Activated CD4-positive, alpha-beta T cell treated with anti-CD3 and anti-CD28 coated beads for 1 hour (primary cell): Measurements from ENCODE around the gene GCNT1.
"Not testable (repeated sequence)": the region's sequence is repeated elsewhere in the genome, so short reads cannot be mapped to it uniquely, and the experiment has no call there.

Source experiments
- DNase-seq: peaks from one replicate; pipeline ENCODE4 v3.0.0-alpha.2; 2020

GCNT1 gene

GRCh38 chr9:76444322-76444929 is 14.6 kb upstream of the GCNT1 start:
- DNase-seq: no peak

DNA sequence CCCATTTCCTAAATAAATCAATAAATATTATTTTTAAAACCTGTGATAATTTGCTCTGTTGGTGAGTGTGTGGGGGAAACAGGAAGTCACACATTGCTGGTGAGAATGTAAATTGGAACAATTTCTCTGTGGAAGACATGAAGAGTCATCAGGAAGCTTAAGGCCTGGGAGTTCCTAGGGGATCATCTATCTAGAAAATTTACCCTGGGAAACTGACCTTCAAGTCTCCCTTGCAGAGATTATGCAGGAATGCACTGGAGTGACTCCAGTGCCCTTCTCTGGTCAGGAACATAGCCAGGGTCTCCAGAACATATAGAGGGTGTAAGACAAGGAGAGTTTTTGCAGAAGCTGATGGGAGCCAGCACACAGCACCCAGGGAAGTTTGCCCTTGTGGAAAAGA is 13.0 kb upstream of the GCNT1 start:
- DNase-seq: no peak

GRCh38 chr9:76448501-76448900 is 10.5 kb upstream of the GCNT1 start:
- no peak for DNase-seq

GRCh38 chr9:76451234-76451633 is 7.7 kb upstream of the GCNT1 start:
- DNase-seq: no peak

- no peak for DNase-seq
These were observed 6.1 kb upstream of the GCNT1 start for GRCh38 chr9:76452839-76453238.

DNA sequence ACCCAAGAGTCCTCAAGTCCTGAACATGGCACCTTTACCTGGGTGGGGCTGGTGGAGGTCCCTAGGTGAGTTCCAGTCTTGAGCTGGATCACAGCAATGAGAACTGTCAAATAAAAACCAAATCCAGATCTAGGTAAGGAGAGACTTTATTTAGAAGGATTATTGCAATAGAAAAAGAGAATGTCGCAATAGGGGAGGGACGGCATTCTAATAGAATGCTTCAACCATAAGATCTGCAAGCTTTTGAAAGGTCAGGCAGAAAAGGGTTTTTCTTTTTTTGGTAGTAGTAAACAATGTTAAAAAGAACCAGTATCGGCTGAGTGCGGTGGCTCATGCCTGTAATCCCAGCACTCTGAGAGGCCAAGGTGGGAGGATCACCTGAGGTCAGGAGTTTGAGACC is 5.2 kb upstream of the GCNT1 start:
- no peak for DNase-seq

DNA sequence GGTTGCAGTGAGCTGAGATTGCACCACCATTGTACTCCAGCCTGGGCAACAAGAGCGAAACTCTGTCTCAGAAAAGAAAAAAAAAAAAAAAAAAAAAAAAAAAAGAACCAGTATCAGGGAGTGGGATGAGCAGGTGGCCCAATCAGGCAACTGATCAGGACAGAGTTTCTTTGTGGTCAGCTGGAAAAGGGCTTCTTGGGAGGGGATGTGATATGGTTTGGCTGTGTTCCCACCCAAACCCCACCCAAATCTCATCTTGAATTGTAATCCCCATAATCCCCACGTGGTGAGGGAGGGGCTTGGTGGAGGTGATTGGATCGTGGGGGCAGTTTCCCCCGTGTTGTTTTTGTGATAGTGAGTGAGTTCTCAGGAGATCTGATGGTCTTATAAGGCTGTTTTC is 4.7 kb upstream of the GCNT1 start:
- DNase-seq: no peak

GRCh38 chr9:76456202-76456926 is 2.6 kb upstream of the GCNT1 start:
- no peak for DNase-seq

DNA sequence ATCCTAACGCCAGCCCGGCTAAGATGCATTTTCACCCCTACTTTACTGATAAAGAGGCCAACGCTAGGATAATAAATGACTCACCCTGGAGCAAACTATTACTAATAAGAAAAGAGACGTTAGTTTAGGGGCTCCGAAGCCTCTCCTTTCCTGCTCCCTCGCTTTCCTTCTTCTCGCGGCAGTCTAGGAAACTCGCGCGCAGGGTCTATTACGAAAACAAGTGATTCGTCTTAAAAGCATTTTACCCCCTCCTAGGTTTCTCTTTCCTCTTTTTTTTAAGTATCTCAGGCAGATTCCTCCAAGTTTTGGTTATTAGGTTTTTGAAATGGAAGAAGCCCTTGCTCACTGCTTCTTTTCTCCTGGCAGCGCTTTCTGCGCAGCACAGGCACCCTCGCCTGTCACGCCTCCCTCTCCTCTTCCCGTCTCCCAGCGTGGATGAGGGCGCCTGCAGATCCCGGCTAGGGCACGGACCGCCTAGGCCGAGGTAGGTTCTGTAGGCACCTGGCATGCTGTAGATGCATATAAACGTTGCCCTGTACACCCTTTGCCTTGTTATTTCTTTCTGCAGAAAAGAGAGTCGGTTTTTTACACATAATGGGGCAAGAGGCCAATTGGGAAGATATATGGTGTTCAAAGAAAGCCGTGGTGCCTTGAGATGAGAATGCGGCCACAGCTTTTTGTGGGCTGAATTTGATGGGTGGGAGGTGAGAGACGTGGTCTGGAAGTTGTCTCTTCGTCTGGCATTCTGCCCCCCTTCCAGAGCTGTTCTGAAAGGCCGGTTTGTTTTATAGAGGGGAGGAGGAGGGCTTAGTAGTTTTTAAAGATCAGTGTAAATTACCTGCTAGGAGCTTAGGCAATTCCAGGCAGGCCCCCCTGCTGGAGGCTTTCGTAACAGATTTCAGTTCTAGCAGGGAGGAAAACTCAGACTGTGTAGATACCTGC is 983 bp downstream of the GCNT1 start:
- DNase-seq: no peak

- DNase-seq: no peak
These were observed 3.1 kb downstream of the GCNT1 start for GRCh38 chr9:76462126-76462525.

DNA sequence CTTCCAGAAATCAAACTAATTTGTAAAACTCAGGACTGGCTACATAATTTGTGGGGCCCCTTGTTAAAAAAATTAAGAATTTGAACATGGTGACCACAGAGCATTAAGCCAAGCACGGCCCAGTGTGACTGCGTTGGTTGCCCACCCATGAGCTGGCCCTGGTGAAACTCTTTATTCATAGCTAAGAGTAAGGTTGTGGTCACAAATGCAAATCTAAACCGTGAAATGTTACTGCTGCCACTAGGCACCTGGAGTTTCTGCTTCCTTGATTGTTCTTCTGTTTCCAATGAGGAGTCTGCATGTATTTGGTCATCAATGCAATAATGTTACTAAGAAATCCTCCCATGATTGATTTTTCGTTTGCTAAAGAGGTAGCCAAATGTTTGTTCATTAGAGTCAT is 4.2 kb downstream of the GCNT1 start:
- DNase-seq: no peak

DNA sequence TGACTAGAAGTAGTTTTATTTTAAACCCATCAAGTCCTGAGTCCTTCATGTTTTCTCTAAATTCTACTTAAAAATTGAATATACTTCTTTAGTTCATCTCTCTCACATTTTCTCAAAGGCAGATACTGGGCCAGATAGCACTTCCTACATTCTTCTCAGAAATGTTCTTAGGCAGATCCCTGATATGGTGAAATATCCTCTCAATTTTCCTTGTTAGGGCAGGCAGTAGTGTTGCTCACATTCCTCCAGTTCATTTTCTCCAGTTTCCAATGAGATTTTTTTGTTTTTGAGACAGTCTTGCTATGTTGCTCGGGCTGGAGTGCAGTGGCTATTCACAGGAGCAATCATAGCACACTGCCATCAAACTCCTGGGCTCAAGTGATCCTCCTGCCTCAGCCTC is 5.7 kb downstream of the GCNT1 start:
- no peak for DNase-seq

DNA sequence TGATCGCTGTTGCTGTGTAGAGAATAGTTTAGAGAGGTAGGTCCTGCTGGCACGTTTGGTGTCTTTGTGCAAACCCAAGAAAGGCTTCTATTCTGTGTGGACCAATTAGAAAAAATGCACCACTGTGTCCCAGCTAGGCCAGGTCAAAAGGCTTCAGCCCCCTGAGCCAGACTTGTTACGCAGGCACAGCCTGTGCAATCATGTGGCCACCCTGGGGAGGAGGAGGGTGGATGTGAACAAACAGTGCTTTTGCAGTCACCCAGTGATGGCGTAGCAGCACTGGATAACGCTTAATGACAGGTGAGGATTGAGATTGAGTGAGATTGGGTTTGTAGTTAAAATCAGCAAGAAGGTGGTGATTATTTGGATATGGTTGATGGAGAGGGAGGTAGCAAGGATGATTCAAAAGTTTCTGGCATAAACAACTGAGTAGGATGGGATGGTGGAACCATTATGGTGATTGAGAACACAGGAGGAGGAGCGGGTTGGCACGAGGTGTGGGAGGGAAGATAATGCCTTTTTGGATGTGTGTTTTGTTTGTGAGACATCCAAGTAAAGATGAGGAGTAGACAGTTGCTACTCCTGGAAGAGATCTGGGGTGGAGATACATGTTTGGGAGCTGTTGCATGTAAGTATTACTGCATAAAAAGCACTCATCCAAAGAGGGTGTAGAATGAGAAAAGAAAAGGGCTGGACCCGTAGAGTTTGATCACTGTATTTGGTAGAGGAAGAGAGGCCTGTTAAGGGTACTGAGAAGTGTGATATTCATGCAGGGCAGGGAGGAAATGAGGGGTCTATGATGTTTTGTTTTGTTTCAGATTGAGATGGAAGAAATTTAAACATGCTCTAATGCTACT is 6.7 kb downstream of the GCNT1 start:
- DNase-seq: no peak

DNA sequence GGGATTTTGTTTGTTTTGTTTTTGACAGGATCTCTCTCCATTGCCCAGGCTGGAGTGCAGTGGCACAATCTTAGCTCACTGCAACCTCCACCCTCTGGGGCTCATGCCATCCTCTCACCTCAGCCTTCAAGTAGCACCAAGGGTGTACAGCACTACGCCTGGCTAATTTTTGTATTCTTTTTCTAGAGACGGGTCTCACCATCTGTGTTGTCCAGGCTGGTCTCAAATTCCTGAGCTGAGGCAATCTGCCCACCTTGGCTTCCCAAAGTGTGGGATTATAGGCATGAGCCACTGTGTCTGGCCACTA is 7.3 kb downstream of the GCNT1 start:
- no peak for DNase-seq

- DNase-seq: no peak
These were observed 15.4 kb downstream of the GCNT1 start for GRCh38 chr9:76474419-76474818.

DNA sequence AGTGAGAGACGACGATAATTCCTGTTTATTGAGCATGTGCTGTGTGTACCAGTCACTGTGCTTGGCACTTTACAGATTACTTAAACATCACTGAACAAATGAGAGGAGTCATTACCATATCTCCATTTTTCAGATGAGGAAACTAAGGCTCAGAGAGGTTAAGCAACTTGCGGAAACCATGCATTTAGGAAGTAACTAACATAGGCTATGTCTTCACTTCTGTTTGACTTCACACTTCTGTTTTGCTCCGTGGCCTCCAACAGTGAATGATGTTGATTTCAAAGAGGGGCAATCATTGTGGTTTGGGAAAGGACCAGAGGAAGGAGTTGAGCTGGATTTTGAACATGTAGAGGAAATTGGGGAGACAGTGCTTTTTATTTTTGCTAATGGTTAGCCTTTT is 16.7 kb downstream of the GCNT1 start:
- no peak for DNase-seq

DNA sequence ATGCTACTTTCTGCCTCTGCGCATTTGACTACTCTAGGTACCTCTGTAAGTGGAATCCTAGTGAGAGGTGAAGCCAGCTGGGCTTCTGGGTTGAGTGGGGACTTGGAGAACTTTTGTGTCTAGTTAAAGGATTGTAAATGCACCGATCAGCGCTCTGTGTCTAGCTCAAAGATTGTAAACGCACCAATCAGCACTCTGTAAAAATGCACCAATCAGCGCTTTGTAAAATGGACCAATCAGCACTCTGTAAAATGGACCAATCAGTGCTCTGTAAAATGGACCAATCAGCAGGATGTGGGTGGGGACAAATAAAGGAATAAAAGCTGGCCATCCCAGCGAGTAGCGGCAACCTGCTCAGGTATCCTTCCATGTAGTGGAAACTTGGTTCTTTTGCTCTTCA is 18.8 kb downstream of the GCNT1 start:
- not testable (repeated sequence) for DNase-seq

- DNase-seq: no peak
These were observed 19.2 kb downstream of the GCNT1 start for GRCh38 chr9:76478226-76478625.

- not testable (repeated sequence) for DNase-seq
These were observed 20.4 kb downstream of the GCNT1 start for GRCh38 chr9:76479337-76479736.

DNA sequence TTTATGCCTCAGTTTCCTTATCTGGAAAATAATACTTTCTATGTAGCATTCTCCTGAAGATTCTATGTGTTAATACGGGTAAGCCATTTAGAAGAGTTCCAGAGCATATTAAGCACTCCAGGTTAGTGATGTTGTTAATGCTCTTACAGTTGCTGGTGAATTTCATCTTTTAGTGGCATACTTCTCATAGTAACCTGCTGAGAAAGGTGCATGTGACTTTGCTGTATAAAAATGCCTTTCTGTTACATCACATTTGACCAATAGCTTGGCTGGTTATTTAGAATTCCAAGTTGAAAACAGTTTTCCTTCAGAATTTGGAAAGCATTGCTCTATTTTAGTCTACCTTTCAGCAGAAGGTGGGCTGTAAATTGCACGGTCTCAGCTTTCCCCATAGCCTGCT is 27.2 kb downstream of the GCNT1 start:
- DNase-seq: no peak

DNA sequence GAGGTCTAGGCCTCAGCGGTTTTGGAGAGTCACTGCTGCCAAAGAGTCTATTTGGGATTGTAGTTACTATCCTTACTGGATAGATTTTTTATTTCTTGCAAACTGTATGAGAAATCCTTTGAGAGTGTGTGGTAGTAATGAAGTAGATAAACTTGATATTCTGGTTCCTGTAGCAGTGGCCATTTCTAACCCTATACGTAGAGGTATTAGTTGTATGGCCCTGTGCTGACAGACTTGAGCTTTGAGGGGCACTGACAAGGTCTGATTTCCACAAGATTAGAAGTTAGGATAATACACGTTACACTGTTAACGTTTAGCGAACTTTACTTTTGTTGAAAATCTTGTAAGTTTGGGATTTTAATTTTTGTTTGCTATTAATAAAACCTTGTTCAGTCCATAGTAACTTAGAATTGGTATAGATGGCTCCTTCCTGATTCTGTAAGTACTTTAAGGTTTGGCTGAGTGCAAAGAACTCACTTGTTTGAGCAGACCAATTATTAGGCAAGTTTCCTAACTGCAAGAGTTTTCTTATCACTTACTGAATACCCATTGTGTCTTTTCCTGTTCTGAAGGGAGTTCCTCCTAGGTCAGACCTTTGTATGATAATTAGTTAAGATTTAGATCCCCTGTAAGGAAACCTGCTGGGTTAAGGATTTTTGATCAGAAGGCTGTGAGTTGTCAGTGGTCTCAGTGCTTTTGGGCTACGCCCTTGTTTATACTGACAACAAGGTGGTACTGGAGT is 31.4 kb downstream of the GCNT1 start:
- DNase-seq: no peak

DNA sequence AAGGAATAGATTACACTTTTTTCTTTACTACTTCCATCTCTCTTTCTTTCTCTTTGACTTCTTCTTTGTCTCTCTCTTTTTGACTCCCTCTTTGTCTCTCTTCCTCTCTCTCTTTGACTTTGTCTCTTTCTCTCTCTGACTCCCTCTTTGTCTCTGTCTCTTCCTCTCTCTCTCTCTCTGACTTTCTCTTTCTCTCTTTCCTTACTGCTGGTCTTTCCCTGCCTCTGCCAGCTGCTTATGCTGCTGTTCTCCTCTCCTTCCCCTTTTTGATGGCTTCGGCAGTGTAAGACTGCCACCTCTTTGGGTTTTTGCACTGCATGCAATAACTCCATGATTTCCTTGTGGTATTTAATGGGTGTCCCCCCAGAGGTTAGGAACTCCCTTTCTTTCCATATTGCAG is 32.1 kb downstream of the GCNT1 start:
- DNase-seq: not testable (repeated sequence)
